SK-N-SH treated with all-trans-retinoic acid at 6 μM for 48 hours (cell line): Measurements from ENCODE around the gene SRGAP1.

Source experiments
- ATAC-seq: fragments of 200-7000 bp; cut with Tn5 transposase; 3 replicates; pipeline ENCODE4 v1.9.1; 2020; ENCODE audit warnings: mild to moderate bottlenecking, moderate library complexity
- ARNTL ChIP-seq: fragments of 450-650 bp; formaldehyde crosslinking; IDR thresholded peaks from 2 replicates; pipeline ENCODE4 v1.5.0; 2020; ENCODE audit warnings: low read depth, mild to moderate bottlenecking, moderate library complexity, borderline replicate concordance
- BACH2 ChIP-seq: fragments of 250-450 bp; sonication (Bioruptor Pico); IDR thresholded peaks from 2 replicates; pipeline ENCODE4 v1.9.0; 2021; ENCODE audit warnings: mild to moderate bottlenecking, borderline replicate concordance
- CSDC2 ChIP-seq: fragments of 250-450 bp; sonication (Bioruptor Pico); IDR thresholded peaks from 2 replicates; pipeline ENCODE4 v1.5.0; 2020; ENCODE audit warnings: mild to moderate bottlenecking, moderate library complexity
- ESRRG ChIP-seq: fragments of 250-450 bp; sonication (Bioruptor Pico); IDR thresholded peaks from 2 replicates; pipeline ENCODE4 v1.6.1; 2021; ENCODE audit warnings: mild to moderate bottlenecking
- GLIS3 ChIP-seq: fragments of 250-450 bp; sonication (Bioruptor Pico); IDR thresholded peaks from 2 replicates; pipeline ENCODE4 v1.5.0; 2020; ENCODE audit warnings: mild to moderate bottlenecking, moderate library complexity
- ISL1 ChIP-seq: fragments of 250-450 bp; sonication (Bioruptor Pico); IDR thresholded peaks from 2 replicates; pipeline ENCODE4 v2.1.2; 2022; ENCODE audit warnings: mild to moderate bottlenecking, moderate library complexity
- OSR1 ChIP-seq: fragments of 250-450 bp; sonication (Bioruptor Pico); IDR thresholded peaks from 2 replicates; pipeline ENCODE4 v1.8.0; 2022; ENCODE audit warnings: moderate library complexity, mild to moderate bottlenecking, inconsistent platforms
- RARB ChIP-seq: fragments of 250-450 bp; sonication (Bioruptor Pico); IDR thresholded peaks from 2 replicates; pipeline ENCODE4 v1.8.0; 2021; ENCODE audit warnings: mild to moderate bottlenecking, moderate library complexity
- SNAI2 ChIP-seq: fragments of 250-450 bp; sonication (Bioruptor Pico); IDR thresholded peaks from 2 replicates; pipeline ENCODE4 v1.5.0; 2020; ENCODE audit warnings: mild to moderate bottlenecking, moderate library complexity
- TCF4 ChIP-seq: fragments of 250-450 bp; sonication (Bioruptor Pico); IDR thresholded peaks from 2 replicates; pipeline ENCODE4 v1.8.0; 2021; ENCODE audit warnings: mild to moderate bottlenecking, moderate library complexity, borderline replicate concordance
- TOX ChIP-seq: fragments of 250-450 bp; sonication (Bioruptor Pico); IDR thresholded peaks from 2 replicates; pipeline ENCODE4 v1.8.0; 2021; ENCODE audit warnings: mild to moderate bottlenecking, moderate library complexity, borderline replicate concordance
- ZFP3 ChIP-seq: fragments of 250-450 bp; sonication (Bioruptor Pico); IDR thresholded peaks from 2 replicates; pipeline ENCODE4 v1.5.0; 2020; ENCODE audit warnings: mild to moderate bottlenecking, moderate library complexity
- ZFP30 ChIP-seq: fragments of 450-650 bp; formaldehyde crosslinking; IDR thresholded peaks from 2 replicates; pipeline ENCODE4 v1.5.0; 2022; ENCODE audit warnings: mild to moderate bottlenecking, moderate library complexity
- ZNF565 ChIP-seq: fragments of 450-650 bp; formaldehyde crosslinking; conservative IDR thresholded peaks from 2 replicates; pipeline ENCODE4 v1.5.0; 2020; ENCODE audit warnings: low read depth, mild to moderate bottlenecking, moderate library complexity
- ZNF70 ChIP-seq: fragments of 450-650 bp; formaldehyde crosslinking; IDR thresholded peaks from 2 replicates; pipeline ENCODE4 v1.5.0; 2020; ENCODE audit warnings: mild to moderate bottlenecking, moderate library complexity
- ZNF8 ChIP-seq: fragments of 450-650 bp; formaldehyde crosslinking; IDR thresholded peaks from 2 replicates; pipeline ENCODE4 v1.5.0; 2020; ENCODE audit warnings: mild to moderate bottlenecking, moderate library complexity
- TF ChIP-seq, protein P1 (sequence below): fragments of 250-450 bp; sonication (Bioruptor Pico); IDR thresholded peaks from 2 replicates; pipeline ENCODE4 v1.5.1; 2020; ENCODE audit warnings: low read depth, mild to moderate bottlenecking, moderate library complexity
- TF ChIP-seq, protein P2 (sequence below): fragments of 250-450 bp; sonication (Bioruptor Pico); IDR thresholded peaks from 2 replicates; pipeline ENCODE4 v1.5.0; 2020; ENCODE audit warnings: mild to moderate bottlenecking, moderate library complexity
- TF ChIP-seq, protein P3 (sequence below): fragments of 250-450 bp; sonication (Bioruptor Pico); IDR thresholded peaks from 2 replicates; pipeline ENCODE4 v1.8.0; 2020; ENCODE audit warnings: mild to moderate bottlenecking, moderate library complexity, borderline replicate concordance
- TF ChIP-seq, protein P4 (sequence below): fragments of 250-450 bp; sonication (Bioruptor Pico); IDR thresholded peaks from 2 replicates; pipeline ENCODE4 v1.5.1; 2021; ENCODE audit warnings: mild to moderate bottlenecking, moderate library complexity
- TF ChIP-seq, protein P5 (sequence below): fragments of 250-450 bp; sonication (Bioruptor Pico); IDR thresholded peaks from 2 replicates; pipeline ENCODE4 v1.8.0; 2021; ENCODE audit warnings: low read depth, mild to moderate bottlenecking, moderate library complexity, borderline replicate concordance

Gene SRGAP1

DNA sequence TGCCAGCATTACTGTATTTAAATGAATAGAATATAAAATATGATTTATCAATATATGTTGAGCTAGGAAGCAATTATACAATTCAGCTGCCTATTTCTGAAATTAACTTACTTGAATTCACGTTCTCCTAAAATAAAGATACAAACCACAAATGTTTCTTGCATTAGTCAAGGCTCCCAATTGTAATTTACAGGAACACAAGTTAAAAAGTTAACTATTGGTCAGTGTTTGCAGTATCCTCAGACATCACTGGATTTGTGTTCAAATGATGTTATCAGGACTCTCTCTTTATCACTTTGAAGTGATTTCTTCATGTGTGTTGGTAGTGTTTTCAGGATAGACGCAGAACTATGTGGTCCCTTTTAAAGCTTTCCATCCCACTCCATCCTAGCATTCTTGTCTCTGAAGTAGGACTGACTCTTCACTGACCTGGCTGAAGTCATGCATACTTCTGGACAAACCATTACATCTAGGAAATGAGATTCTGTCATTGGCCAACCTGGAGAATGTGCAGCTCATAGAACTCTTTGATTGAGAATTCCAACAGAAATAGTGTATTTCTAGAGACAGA is 221.5 kb downstream of the SRGAP1 start:
- no peak for TF ChIP-seq ZFP3 (CRISPR knock-in tag)
- TF ChIP-seq, protein P1, sequence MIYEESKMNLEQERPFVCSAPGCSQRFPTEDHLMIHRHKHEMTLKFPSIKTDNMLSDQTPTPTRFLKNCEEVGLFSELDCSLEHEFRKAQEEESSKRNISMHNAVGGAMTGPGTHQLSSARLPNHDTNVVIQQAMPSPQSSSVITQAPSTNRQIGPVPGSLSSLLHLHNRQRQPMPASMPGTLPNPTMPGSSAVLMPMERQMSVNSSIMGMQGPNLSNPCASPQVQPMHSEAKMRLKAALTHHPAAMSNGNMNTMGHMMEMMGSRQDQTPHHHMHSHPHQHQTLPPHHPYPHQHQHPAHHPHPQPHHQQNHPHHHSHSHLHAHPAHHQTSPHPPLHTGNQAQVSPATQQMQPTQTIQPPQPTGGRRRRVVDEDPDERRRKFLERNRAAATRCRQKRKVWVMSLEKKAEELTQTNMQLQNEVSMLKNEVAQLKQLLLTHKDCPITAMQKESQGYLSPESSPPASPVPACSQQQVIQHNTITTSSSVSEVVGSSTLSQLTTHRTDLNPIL (CRISPR knock-in tag), result no peak
- TF ChIP-seq ZFP30 (CRISPR knock-in tag), result no peak
- TF ChIP-seq, protein P2, sequence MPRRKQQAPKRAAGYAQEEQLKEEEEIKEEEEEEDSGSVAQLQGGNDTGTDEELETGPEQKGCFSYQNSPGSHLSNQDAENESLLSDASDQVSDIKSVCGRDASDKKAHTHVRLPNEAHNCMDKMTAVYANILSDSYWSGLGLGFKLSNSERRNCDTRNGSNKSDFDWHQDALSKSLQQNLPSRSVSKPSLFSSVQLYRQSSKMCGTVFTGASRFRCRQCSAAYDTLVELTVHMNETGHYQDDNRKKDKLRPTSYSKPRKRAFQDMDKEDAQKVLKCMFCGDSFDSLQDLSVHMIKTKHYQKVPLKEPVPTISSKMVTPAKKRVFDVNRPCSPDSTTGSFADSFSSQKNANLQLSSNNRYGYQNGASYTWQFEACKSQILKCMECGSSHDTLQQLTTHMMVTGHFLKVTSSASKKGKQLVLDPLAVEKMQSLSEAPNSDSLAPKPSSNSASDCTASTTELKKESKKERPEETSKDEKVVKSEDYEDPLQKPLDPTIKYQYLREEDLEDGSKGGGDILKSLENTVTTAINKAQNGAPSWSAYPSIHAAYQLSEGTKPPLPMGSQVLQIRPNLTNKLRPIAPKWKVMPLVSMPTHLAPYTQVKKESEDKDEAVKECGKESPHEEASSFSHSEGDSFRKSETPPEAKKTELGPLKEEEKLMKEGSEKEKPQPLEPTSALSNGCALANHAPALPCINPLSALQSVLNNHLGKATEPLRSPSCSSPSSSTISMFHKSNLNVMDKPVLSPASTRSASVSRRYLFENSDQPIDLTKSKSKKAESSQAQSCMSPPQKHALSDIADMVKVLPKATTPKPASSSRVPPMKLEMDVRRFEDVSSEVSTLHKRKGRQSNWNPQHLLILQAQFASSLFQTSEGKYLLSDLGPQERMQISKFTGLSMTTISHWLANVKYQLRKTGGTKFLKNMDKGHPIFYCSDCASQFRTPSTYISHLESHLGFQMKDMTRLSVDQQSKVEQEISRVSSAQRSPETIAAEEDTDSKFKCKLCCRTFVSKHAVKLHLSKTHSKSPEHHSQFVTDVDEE (CRISPR knock-in tag), result no peak
- TF ChIP-seq OSR1 (CRISPR knock-in tag), result no peak
- TF ChIP-seq TCF4 (CRISPR knock-in tag), result no peak
- no peak for TF ChIP-seq ISL1 (CRISPR knock-in tag)
- TF ChIP-seq SNAI2, result no peak
- TF ChIP-seq, protein P3, sequence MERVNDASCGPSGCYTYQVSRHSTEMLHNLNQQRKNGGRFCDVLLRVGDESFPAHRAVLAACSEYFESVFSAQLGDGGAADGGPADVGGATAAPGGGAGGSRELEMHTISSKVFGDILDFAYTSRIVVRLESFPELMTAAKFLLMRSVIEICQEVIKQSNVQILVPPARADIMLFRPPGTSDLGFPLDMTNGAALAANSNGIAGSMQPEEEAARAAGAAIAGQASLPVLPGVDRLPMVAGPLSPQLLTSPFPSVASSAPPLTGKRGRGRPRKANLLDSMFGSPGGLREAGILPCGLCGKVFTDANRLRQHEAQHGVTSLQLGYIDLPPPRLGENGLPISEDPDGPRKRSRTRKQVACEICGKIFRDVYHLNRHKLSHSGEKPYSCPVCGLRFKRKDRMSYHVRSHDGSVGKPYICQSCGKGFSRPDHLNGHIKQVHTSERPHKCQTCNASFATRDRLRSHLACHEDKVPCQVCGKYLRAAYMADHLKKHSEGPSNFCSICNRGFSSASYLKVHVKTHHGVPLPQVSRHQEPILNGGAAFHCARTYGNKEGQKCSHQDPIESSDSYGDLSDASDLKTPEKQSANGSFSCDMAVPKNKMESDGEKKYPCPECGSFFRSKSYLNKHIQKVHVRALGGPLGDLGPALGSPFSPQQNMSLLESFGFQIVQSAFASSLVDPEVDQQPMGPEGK (CRISPR knock-in tag), result no peak
- TF ChIP-seq, protein P4, sequence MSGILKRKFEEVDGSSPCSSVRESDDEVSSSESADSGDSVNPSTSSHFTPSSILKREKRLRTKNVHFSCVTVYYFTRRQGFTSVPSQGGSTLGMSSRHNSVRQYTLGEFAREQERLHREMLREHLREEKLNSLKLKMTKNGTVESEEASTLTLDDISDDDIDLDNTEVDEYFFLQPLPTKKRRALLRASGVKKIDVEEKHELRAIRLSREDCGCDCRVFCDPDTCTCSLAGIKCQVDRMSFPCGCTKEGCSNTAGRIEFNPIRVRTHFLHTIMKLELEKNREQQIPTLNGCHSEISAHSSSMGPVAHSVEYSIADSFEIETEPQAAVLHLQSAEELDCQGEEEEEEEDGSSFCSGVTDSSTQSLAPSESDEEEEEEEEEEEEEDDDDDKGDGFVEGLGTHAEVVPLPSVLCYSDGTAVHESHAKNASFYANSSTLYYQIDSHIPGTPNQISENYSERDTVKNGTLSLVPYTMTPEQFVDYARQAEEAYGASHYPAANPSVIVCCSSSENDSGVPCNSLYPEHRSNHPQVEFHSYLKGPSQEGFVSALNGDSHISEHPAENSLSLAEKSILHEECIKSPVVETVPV, result no peak
- TF ChIP-seq GLIS3 (CRISPR knock-in tag), result no peak
- TF ChIP-seq ESRRG (CRISPR knock-in tag), result no peak
- no peak for TF ChIP-seq ZNF8 (CRISPR knock-in tag)
- TF ChIP-seq RARB (CRISPR knock-in tag), result no peak
- TF ChIP-seq, protein P5, sequence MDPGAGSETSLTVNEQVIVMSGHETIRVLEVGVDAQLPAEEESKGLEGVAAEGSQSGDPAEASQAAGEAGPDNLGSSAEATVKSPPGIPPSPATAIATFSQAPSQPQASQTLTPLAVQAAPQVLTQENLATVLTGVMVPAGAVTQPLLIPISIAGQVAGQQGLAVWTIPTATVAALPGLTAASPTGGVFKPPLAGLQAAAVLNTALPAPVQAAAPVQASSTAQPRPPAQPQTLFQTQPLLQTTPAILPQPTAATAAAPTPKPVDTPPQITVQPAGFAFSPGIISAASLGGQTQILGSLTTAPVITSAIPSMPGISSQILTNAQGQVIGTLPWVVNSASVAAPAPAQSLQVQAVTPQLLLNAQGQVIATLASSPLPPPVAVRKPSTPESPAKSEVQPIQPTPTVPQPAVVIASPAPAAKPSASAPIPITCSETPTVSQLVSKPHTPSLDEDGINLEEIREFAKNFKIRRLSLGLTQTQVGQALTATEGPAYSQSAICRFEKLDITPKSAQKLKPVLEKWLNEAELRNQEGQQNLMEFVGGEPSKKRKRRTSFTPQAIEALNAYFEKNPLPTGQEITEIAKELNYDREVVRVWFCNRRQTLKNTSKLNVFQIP (CRISPR knock-in tag), result no peak
- no peak for TF ChIP-seq CSDC2
- no peak for TF ChIP-seq ZNF565 (CRISPR knock-in tag)
- no peak for TF ChIP-seq TOX (CRISPR knock-in tag)
- no peak for TF ChIP-seq ZNF70
- ATAC-seq, result no peak

DNA sequence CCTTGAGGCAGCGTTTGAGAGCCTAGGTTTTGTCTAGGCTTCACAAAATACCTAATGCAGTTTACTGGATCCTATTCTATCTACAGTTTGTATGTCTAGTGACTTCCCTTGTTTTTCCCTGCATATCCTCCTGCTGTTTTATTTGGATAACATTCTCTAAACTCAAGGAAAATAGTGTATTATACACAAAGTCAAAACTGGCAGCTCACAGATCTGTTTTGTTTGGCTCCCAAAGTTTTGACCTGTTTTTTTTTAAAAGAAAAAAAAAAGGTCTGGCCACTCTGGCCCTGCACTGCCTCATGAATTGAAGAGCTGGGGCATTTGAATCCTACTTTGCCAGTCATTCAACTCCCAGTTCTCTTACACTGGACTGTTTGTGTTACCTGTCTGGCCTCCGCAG is 222.3 kb downstream of the SRGAP1 start:
- TF ChIP-seq, protein P3 (CRISPR knock-in tag), result no peak
- no peak for TF ChIP-seq TOX (CRISPR knock-in tag)
- no peak for ATAC-seq

DNA sequence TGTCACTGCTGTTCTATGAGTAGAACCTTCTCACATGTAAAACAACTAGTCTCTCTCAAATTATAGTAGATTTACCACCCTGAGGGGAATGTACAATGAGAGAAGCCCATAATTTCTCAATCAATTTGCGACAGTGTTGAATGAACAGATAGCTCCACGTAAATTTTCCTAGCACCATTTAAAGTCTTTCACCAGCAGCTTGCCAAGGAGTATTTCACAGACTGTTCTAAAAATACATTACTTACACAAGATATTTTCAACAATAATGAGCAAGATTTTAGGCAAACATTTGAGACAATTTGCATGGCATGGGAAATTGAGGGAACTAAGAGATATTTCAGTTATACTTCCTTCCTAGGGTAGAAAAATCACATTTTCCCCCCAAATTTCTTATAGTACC is 226.0 kb downstream of the SRGAP1 start:
- no peak for ATAC-seq
- no peak for TF ChIP-seq ZFP30 (CRISPR knock-in tag)
- no peak for TF ChIP-seq ZNF565 (CRISPR knock-in tag)
- TF ChIP-seq GLIS3 (CRISPR knock-in tag), result no peak
- TF ChIP-seq, protein P3 (CRISPR knock-in tag), result no peak
- TF ChIP-seq CSDC2, result no peak
- TF ChIP-seq BACH2 (CRISPR knock-in tag), result no peak
- no peak for TF ChIP-seq ISL1 (CRISPR knock-in tag)
- no peak for TF ChIP-seq ARNTL (CRISPR knock-in tag)
- TF ChIP-seq ZNF70, result no peak
- no peak for TF ChIP-seq RARB (CRISPR knock-in tag)
- no peak for TF ChIP-seq SNAI2
- TF ChIP-seq ESRRG (CRISPR knock-in tag), result no peak
- TF ChIP-seq ZFP3 (CRISPR knock-in tag), result no peak
